ENCODE results near the gene CFAP74. TPM values are rescaled to one million over a fixed set of nuclear protein-coding genes. Genes with fewer than 3 reads are reported as not detected.

The CFAP74 gene
- total and polyA plus RNA-seq, 2 experiments from 2014 or later: not detected

DNA sequence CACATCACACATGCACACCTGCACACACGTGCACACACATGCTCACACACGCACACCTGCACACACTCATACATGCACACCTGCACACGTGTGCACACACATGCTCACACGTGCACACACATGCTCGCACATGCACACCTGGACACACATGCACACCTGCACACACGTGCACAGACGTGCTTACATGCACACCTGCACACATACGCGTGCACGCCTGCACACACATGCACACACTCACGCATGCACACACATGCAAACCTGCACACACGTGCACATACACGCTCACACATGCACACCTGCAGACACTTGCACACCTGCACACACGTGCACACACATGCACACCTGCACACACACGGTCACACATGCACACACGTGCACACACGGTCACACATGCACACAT lies 32.6 kb downstream of the CFAP74 start:
- no peaks in the 10 kb centered on the region for H3K9me3 ChIP-seq (ENCODE audit: low read depth)
- no peak overlapping the region for H2AFZ ChIP-seq
- H3K27ac ChIP-seq: no peak overlapping the region
- no peaks in the 10 kb centered on the region for H4K20me1 ChIP-seq (ENCODE audit: insufficient read depth, poor library complexity, severe bottlenecking)
- no peak overlapping the region for H3K4me3 ChIP-seq
- WGBS (ENCODE audit: low lambda C conversion rate, missing lambda C conversion rate): 86% methylated on average over 17 of the region's 17 CpGs
- no peaks in the 10 kb centered on the region for H3K4me1 ChIP-seq (ENCODE audit: insufficient read depth)
- H3K9me2 ChIP-seq (replicated peaks; ENCODE audit: insufficient read depth): no peaks in the 10 kb centered on the region
- no peak for DNase-seq (ENCODE audit: low spot score)
- TF ChIP-seq EZH2phosphoT487 (IDR thresholded peaks at IDR 0.05; ENCODE audit: low read depth, severe bottlenecking, unreplicated experiment): no peak
- TF ChIP-seq, protein P1, sequence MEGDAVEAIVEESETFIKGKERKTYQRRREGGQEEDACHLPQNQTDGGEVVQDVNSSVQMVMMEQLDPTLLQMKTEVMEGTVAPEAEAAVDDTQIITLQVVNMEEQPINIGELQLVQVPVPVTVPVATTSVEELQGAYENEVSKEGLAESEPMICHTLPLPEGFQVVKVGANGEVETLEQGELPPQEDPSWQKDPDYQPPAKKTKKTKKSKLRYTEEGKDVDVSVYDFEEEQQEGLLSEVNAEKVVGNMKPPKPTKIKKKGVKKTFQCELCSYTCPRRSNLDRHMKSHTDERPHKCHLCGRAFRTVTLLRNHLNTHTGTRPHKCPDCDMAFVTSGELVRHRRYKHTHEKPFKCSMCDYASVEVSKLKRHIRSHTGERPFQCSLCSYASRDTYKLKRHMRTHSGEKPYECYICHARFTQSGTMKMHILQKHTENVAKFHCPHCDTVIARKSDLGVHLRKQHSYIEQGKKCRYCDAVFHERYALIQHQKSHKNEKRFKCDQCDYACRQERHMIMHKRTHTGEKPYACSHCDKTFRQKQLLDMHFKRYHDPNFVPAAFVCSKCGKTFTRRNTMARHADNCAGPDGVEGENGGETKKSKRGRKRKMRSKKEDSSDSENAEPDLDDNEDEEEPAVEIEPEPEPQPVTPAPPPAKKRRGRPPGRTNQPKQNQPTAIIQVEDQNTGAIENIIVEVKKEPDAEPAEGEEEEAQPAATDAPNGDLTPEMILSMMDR (IDR thresholded peaks at IDR 0.05; ENCODE audit: poor library complexity): no peak
- no peak for TF ChIP-seq EZH2 (IDR thresholded peaks at IDR 0.05; ENCODE audit: borderline replicate concordance)
- no peaks in the 10 kb centered on the region for H3K79me2 ChIP-seq
- no peak overlapping the region for H3K4me2 ChIP-seq
- no peaks in the 10 kb centered on the region for H3K27me3 ChIP-seq
- no peaks in the 10 kb centered on the region for H3K36me3 ChIP-seq (replicated peaks; ENCODE audit: insufficient read depth, low read depth)

DNA sequence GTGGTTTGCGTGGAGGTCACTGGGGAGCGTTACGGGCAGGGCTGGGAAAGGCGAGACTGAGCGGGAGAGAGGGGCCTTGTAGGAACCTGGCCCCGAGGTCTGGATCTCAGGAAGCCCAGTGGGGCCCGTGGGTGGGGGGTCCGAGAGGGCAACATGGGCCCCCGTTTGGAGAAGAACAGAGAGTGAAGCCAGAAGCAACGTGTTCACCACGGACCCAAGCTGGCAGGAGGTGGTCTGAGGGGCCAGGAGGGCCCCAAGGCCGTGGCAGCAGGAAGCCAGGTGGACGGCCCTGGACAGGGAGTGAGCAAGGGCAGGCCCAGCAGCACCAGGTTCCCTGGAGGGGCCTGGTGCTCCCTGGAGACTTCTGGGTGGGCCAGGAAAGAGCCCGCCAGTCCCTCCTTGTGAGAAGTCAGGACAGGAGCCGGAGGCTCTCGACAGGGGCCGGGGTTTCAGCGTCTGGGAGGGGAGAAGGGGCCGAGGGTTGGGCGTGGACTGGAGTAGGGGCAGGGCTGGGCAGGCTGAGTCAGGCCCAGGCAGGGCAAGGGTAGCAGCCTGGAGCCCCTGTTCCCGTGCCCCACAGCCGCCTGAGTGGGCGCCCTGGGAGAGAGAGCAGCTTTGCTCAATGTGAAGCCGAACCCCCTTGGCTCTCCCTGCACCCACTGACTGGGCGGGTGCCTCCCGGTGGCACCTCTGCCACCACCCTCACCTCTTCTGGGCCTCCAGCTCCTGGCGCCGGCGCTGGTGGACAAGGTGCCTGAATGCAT lies 33.5 kb downstream of the CFAP74 start:
- Histone ChIP-seq H3K79me2 (no peaks in the 10 kb centered on the region), H3K9me3 (ENCODE audit: low read depth) (no peaks in the 10 kb centered on the region), H3K36me3 (replicated peaks; ENCODE audit: insufficient read depth, low read depth) (no peaks in the 10 kb centered on the region), H3K27ac (no peak overlapping the region), H3K9me2 (replicated peaks; ENCODE audit: insufficient read depth) (no peaks in the 10 kb centered on the region), H3K4me1 (ENCODE audit: insufficient read depth) (no peaks in the 10 kb centered on the region), H4K20me1 (ENCODE audit: insufficient read depth, poor library complexity, severe bottlenecking) (no peaks in the 10 kb centered on the region), H3K4me3 (no peak overlapping the region), H3K4me2 (no peak overlapping the region), H2AFZ (no peak overlapping the region), H3K27me3 (no peaks in the 10 kb centered on the region)
- TF ChIP-seq EZH2phosphoT487 (IDR thresholded peaks at IDR 0.05; ENCODE audit: low read depth, severe bottlenecking, unreplicated experiment) (no peak), EZH2 (IDR thresholded peaks at IDR 0.05; ENCODE audit: borderline replicate concordance) (no peak)
- TF ChIP-seq, protein P1 (IDR thresholded peaks at IDR 0.05; ENCODE audit: poor library complexity): no peak
- DNase-seq (ENCODE audit: low spot score): no peak
- 89% methylated on average over 29 of the region's 29 CpGs for WGBS (ENCODE audit: low lambda C conversion rate, missing lambda C conversion rate)

DNA sequence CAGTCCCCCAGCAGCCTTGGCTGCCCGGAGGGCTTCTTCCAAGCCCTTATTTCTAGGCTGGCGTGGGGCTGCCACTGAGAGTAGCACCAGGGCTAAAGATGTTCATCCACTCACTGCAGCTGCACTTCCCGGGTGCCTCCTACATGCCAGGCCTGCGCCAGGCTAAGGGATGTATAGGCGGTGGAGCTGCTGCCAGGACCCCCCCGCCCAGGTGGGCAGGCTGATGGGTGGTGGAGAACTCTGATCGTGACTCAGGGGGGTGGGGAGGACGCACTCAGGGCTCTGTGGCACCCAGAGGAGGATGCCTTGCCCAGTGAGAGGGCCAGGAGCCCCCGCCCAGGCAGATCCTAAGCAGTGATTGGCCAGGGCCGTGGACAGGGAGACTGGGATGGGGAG lies 34.1 kb downstream of the CFAP74 start:
- Histone ChIP-seq H3K27me3 (no peaks in the 10 kb centered on the region), H2AFZ (no peak overlapping the region), H4K20me1 (ENCODE audit: insufficient read depth, poor library complexity, severe bottlenecking) (no peaks in the 10 kb centered on the region), H3K9me3 (ENCODE audit: low read depth) (no peaks in the 10 kb centered on the region), H3K4me2 (no peak overlapping the region), H3K79me2 (no peaks in the 10 kb centered on the region), H3K9me2 (replicated peaks; ENCODE audit: insufficient read depth) (no peaks in the 10 kb centered on the region), H3K4me1 (ENCODE audit: insufficient read depth) (no peaks in the 10 kb centered on the region), H3K4me3 (no peak overlapping the region), H3K27ac (no peak overlapping the region), H3K36me3 (replicated peaks; ENCODE audit: insufficient read depth, low read depth) (no peaks in the 10 kb centered on the region)
- no peak for DNase-seq (ENCODE audit: low spot score)
- WGBS (ENCODE audit: low lambda C conversion rate, missing lambda C conversion rate): 84% methylated on average over 10 of the region's 10 CpGs
- TF ChIP-seq, protein P1 (IDR thresholded peaks at IDR 0.05; ENCODE audit: poor library complexity): no peak
- TF ChIP-seq EZH2 (IDR thresholded peaks at IDR 0.05; ENCODE audit: borderline replicate concordance): no peak
- TF ChIP-seq EZH2phosphoT487 (IDR thresholded peaks at IDR 0.05; ENCODE audit: low read depth, severe bottlenecking, unreplicated experiment): no peak
